Thyroid gland (tissue), 4 donors: Measurements from ENCODE around the gene TMEM233.

ENCODE experiments used
- POLR2A ChIP-seq, 2 donors: fragments of 450-650 bp; IDR thresholded peaks; one replicate each; pipeline ENCODE4 v1.6.1; 2017; ENCODE audit warnings: antibody characterized with exemption in 2 of 2, mild to moderate bottlenecking in 2 of 2, moderate library complexity in 1 of 2
- TF ChIP-seq, protein P1 (sequence below), 6 experiments: fragments of 200-600 bp in 3 of 6; fragments of 450-650 bp in 3 of 6; sonication (generic) in 3 of 6; IDR thresholded peaks; one replicate each; pipeline ENCODE4 v1.5.1; 2016 to 2019; ENCODE audit warnings: antibody characterized with exemption in 6 of 6, mild to moderate bottlenecking in 2 of 6, inconsistent platforms in 1 of 6, moderate library complexity in 1 of 6

DNA sequence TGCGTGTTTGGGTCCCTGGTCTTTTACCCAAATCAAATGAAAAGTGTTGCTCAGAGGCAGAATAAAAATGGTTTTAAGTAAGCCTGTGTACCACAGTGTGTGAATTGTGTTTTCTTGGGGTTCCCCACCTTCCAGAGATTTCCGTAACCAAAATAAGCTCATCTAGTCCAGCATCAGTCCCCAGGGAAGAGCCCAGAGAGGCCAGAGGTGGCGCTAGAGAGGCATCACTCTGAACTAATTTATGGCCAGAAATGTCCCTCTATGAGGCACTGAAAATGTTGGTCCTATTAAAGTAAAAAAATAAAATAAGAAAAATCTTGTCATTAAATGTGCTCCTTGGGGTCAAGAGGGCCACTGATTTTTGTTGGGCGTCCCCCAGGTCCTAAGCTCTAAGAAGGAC lies 49.4 kb downstream of the TMEM233 start:
- no peak for TF ChIP-seq POLR2A (IDR thresholded peaks at IDR 0.05)
- TF ChIP-seq, protein P1, sequence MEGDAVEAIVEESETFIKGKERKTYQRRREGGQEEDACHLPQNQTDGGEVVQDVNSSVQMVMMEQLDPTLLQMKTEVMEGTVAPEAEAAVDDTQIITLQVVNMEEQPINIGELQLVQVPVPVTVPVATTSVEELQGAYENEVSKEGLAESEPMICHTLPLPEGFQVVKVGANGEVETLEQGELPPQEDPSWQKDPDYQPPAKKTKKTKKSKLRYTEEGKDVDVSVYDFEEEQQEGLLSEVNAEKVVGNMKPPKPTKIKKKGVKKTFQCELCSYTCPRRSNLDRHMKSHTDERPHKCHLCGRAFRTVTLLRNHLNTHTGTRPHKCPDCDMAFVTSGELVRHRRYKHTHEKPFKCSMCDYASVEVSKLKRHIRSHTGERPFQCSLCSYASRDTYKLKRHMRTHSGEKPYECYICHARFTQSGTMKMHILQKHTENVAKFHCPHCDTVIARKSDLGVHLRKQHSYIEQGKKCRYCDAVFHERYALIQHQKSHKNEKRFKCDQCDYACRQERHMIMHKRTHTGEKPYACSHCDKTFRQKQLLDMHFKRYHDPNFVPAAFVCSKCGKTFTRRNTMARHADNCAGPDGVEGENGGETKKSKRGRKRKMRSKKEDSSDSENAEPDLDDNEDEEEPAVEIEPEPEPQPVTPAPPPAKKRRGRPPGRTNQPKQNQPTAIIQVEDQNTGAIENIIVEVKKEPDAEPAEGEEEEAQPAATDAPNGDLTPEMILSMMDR (IDR thresholded peaks at IDR 0.05): no peak
